PC-9 (cell line): ENCODE measurements around the gene EOLA2. TPM values are rescaled to one million over a fixed set of nuclear protein-coding genes. Genes with fewer than 3 reads are reported as not detected.
"Not testable (repeated sequence)": the region's sequence is repeated elsewhere in the genome, so short reads cannot be mapped to it uniquely, and the experiment has no call there.

Source experiments
- BruUV-seq: library from RNA; stranded (reverse); fragments of 400-500 nt; replicated peaks from 2 replicates; lab custom pipeline; 2021; lab: Mats Ljungman, UMichigan
- CTCF ChIA-PET: fragments of 300-600 bp; sonication (Branson Sonifier 250); formaldehyde crosslinking; loops from one replicate; lab custom pipeline; 2022; ENCODE audit warnings: antibody characterized with exemption; lab: Charles Lee
- POLR2A ChIA-PET: fragments of 300-600 bp; sonication (Branson Sonifier 250); formaldehyde crosslinking; loops from one replicate; lab custom pipeline; 2022; ENCODE audit warnings: antibody characterized with exemption; ENCODE audit not compliant: unreplicated experiment; lab: Charles Lee
- DNase-seq, 2 experiments: peaks; one replicate each; pipeline versions ENCODE4 v3.0.0 to v3.0.0-alpha.2; 2015 to 2022; ENCODE audit warnings: mixed read lengths in 1 of 2
- H2AFZ ChIP-seq: fragments of 200-600 bp; sonication (generic); 2 replicates; pipeline ENCODE4 v1.8.1; 2017; ENCODE audit warnings: antibody characterized with exemption
- H3F3A ChIP-seq: fragments of 200-600 bp; sonication (generic); 2 replicates; pipeline ENCODE4 v1.8.1; 2017; ENCODE audit warnings: antibody characterized with exemption, mild to moderate bottlenecking, low read depth; ENCODE audit not compliant: insufficient read depth
- H3K27ac ChIP-seq: fragments of 200-600 bp; sonication (generic); 2 replicates; pipeline ENCODE4 v1.6.1; 2016; ENCODE audit warnings: mixed run types
- H3K27me3 ChIP-seq: fragments of 200-600 bp; sonication (generic); 2 replicates; pipeline ENCODE4 v1.6.1; 2016; ENCODE audit warnings: low read depth, mixed run types; ENCODE audit not compliant: insufficient read depth
- H3K36me3 ChIP-seq: fragments of 200-600 bp; sonication (generic); 2 replicates; pipeline ENCODE4 v1.6.1; 2016; ENCODE audit warnings: low read depth, mixed run types
- H3K4me1 ChIP-seq: fragments of 200-600 bp; sonication (generic); replicated peaks from 2 replicates; pipeline ENCODE4 v1.6.1; 2016; ENCODE audit warnings: mixed run types; ENCODE audit not compliant: insufficient read depth
- H3K4me2 ChIP-seq: fragments of 200-600 bp; sonication (generic); 2 replicates; pipeline ENCODE4 v1.6.1; 2017; ENCODE audit warnings: mixed run types
- H3K4me3 ChIP-seq: fragments of 200-600 bp; sonication (generic); 2 replicates; pipeline ENCODE4 v1.6.1; 2016; ENCODE audit warnings: mixed run types
- H3K79me2 ChIP-seq: fragments of 200-600 bp; sonication (generic); 2 replicates; pipeline ENCODE4 v1.6.1; 2017; ENCODE audit warnings: low read depth, mixed run types
- H3K9me2 ChIP-seq: fragments of 200-600 bp; sonication (generic); 2 replicates; pipeline ENCODE4 v1.8.1; 2017; ENCODE audit warnings: mild to moderate bottlenecking; ENCODE audit not compliant: insufficient read depth
- H3K9me3 ChIP-seq: fragments of 200-600 bp; sonication (generic); 2 replicates; pipeline ENCODE4 v1.8.1; 2016; ENCODE audit warnings: low read depth; ENCODE audit not compliant: insufficient read depth
- H4K20me1 ChIP-seq: fragments of 200-600 bp; sonication (generic); 2 replicates; pipeline ENCODE4 v1.8.1; 2017; ENCODE audit not compliant: insufficient read depth
- CTCF ChIP-seq: fragments of 200-600 bp; sonication (generic); conservative IDR thresholded peaks from 2 replicates; pipeline ENCODE4 v1.6.1; 2017; ENCODE audit warnings: mixed run types, antibody characterized with exemption, mild to moderate bottlenecking, moderate library complexity
- EZH2 ChIP-seq: fragments of 200-600 bp; sonication (generic); IDR thresholded peaks from 2 replicates; pipeline ENCODE4 v1.8.0; 2017; ENCODE audit warnings: antibody characterized with exemption, low read depth
- intact Hi-C: fragments of 100-400 bp; cut with micrococcal nuclease; formaldehyde crosslinking; loops from one replicate; pipeline ENCODE4 v1.10.0; 2022; ENCODE audit not compliant: unreplicated experiment
- total RNA-seq: library from RNA; stranded (reverse); gene quantifications from 2 replicates; pipeline ENCODE4 v1.2.3, GENCODE V29; 2021

EOLA2 gene
- total RNA-seq, 1 experiment from 2014 or later = 44.3 TPM

GRCh38 chrX:149938881-149939654, 777 bp upstream of the EOLA2 start:
- Histone ChIP-seq H3K4me2 (0 out of 2 replicates have a peak overlapping the region, but pooled peaks have one; percentile 56), H3K9me2 (no peaks in the 10 kb centered on the region), H3K36me3 (no peaks in the 10 kb centered on the region), H2AFZ (no peak overlapping the region), H3K4me3 (peak overlapping the region; percentile 85; the same call in 1 of the 2 replicates), H4K20me1 (no peaks in the 10 kb centered on the region), H3F3A (no peaks in the 10 kb centered on the region), H3K27ac (peak overlapping the region; percentile 95), H3K4me1 (peaks cover 4% of the 10 kb centered on the region; the same call in 1 of the 2 replicates), H3K9me3 (no peaks in the 10 kb centered on the region), H3K79me2 (peaks cover 13% of the 10 kb centered on the region), H3K27me3 (no peaks in the 10 kb centered on the region)
- DNase-seq = peak; percentile 90 to 97
- intact Hi-C loops = no loop called here
- BruUV-seq = no TSS peak
- ChIA-PET POLR2A (interaction anchor here (0.5 to 1.1 kb wide), 16 partner anchors 55 to 897 kb away, joined by 3 to 20 read pairs (median 8); partner anchors contain the start of gene EOLA1), CTCF (interaction anchor here (0.7 to 2.6 kb wide), 9 partner anchors 11 to 754 kb away, joined by 3 to 23 read pairs (median 5); partner anchors contain the start of genes MTM1 and MTMR1)
- no peak for TF ChIP-seq CTCF
- no peak for TF ChIP-seq EZH2

GRCh38 chrX:149937871-149938426, 342 bp downstream of the EOLA2 start:
- ChIA-PET POLR2A (interaction anchor here (0.5 to 0.7 kb wide), 7 partner anchors 313 to 755 kb away, joined by 3 to 13 read pairs (median 3); partner anchors contain the start of gene MTMR1), CTCF (interaction anchor here (0.6 kb wide), 1 partner anchor 313 kb away, joined by 3 read pairs; no protein-coding TSS in a partner anchor)
- Histone ChIP-seq H3K27ac (peak overlapping the region; percentile 95), H3K79me2 (peaks cover 13% of the 10 kb centered on the region), H2AFZ (peak overlapping the region; percentile 81), H4K20me1 (no peaks in the 10 kb centered on the region), H3F3A (no peaks in the 10 kb centered on the region), H3K9me2 (no peaks in the 10 kb centered on the region), H3K4me1 (peaks cover 4% of the 10 kb centered on the region; the same call in 1 of the 2 replicates), H3K4me2 (peak overlapping the region; percentile 74), H3K36me3 (no peaks in the 10 kb centered on the region), H3K9me3 (no peaks in the 10 kb centered on the region), H3K4me3 (peak overlapping the region; percentile 85), H3K27me3 (no peaks in the 10 kb centered on the region)
- intact Hi-C loops = no loop called here
- TSS peak; percentile 60 for BruUV-seq
- no peak for DNase-seq
- TF ChIP-seq CTCF (no peak), EZH2 (no peak)

- Histone ChIP-seq H3K4me2 (peak overlapping the region; percentile 74), H3K79me2 (peaks cover 13% of the 10 kb centered on the region), H2AFZ (peak overlapping the region; percentile 81), H3K4me3 (peak overlapping the region; percentile 85)
- POLR2A ChIA-PET, H3K9me3 ChIP-seq, H4K20me1 ChIP-seq, H3K27me3 ChIP-seq, H3K4me1 ChIP-seq, H3K36me3 ChIP-seq, CTCF ChIA-PET, DNase-seq, BruUV-seq, H3K27ac ChIP-seq, H3F3A ChIP-seq, H3K9me2 ChIP-seq, intact Hi-C loops: not testable (repeated sequence)
These were observed 963 bp downstream of the EOLA2 start for GRCh38 chrX:149937328-149937727.

- CTCF ChIA-PET, intact Hi-C loops, H3K36me3 ChIP-seq, H3F3A ChIP-seq, H3K4me3 ChIP-seq, POLR2A ChIA-PET, H3K9me3 ChIP-seq, H3K27ac ChIP-seq, DNase-seq, H3K27me3 ChIP-seq, H4K20me1 ChIP-seq, H3K4me1 ChIP-seq, H3K9me2 ChIP-seq, H2AFZ ChIP-seq, H3K4me2 ChIP-seq, BruUV-seq: not testable (repeated sequence)
- H3K79me2 ChIP-seq = peaks cover 13% of the 10 kb centered on the region
These were observed 4.7 kb downstream of the EOLA2 start for GRCh38 chrX:149933547-149933946.

GRCh38 chrX:149932970-149933369, 5.3 kb downstream of the EOLA2 start:
- H3K9me3 ChIP-seq, H3K36me3 ChIP-seq, H3K4me2 ChIP-seq, POLR2A ChIA-PET, CTCF ChIA-PET, H2AFZ ChIP-seq, H3K27ac ChIP-seq, DNase-seq, H3K27me3 ChIP-seq, H3K4me3 ChIP-seq, H3K9me2 ChIP-seq, intact Hi-C loops, H4K20me1 ChIP-seq, H3F3A ChIP-seq, H3K4me1 ChIP-seq, BruUV-seq: not testable (repeated sequence)
- H3K79me2 ChIP-seq = peaks cover 12% of the 10 kb centered on the region
